Stimulated activated CD8-positive, alpha-beta memory T cell treated with anti-CD3 and anti-CD28 coated beads, Interleukin-12 subunit alpha, Interleukin-12 subunit beta, amount 100 ng/mL, for 4 hours (primary cell): ENCODE results near the gene ANXA11.

Experiments
- DNase-seq: peaks from one replicate; pipeline ENCODE4 v3.0.0-alpha.2; 2020; ENCODE audit warnings: low read depth

The ANXA11 gene

DNA sequence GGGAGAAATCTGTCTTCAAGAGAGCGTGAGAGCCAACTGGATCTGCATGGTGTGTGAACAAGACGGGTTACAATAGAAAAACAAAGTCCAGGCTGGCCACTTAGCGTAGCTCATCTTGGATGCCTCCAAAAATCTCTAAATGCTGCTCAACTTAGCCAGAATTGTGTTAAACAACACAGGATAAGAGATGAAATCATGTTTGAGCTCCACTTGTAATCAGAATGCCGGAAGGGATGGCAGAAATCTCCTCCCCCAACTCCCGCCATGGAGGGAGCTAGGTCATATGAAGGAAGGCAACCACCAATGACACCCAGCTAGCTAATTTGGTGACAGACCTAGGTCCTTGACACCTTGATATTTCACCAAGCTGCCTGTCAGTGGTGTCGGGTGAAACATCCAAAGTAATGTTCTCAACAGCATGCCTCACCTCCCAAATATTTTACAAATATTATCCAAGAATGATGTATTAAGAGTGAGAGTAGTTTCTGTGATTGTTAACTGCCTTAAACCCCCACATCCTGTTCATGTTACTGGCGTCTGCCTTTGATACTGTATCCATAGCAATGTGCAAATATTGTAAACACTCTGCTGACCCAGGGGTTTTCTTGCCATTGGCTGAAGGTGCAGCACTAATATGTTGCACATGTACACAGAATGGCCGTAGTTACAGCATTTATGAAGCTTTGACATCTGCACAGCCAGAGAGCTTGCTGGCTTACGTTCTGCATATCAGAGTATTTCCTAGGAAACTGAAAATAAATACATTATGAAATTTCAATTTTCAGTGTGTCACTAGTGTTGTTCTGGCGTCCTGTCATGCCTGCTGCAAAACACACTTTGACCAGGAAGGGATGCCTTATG lies 101.0 kb downstream of the ANXA11 start:
- no peak for DNase-seq
